Posterior vena cava (tissue), 2 donors: ENCODE results near the gene PEMT. TPM values are rescaled to one million over a fixed set of nuclear protein-coding genes. Genes with fewer than 3 reads are reported as not detected.
A peak's percentile ranks its signal among the peaks of the same experiment; 100 is the strongest.

Experiments
- DNase-seq: peaks from one replicate; pipeline ENCODE4 v3.0.0-alpha.2; 2020; ENCODE audit warnings: low spot score
- intact Hi-C, 2 donors: fragments of 100-400 bp; cut with DNase I; formaldehyde crosslinking; loops; one replicate each; pipeline versions ENCODE4 v1.14.1 to v1.14.2; 2022 to 2023
- total RNA-seq, 2 donors: library from RNA; stranded (reverse); fragmentation: NEBNext Ultra II Directional; extraction: Animal tissue kit (Norgen Biotek cat#: 25700); gene quantifications; one replicate each; pipeline ENCODE4 v1.2.1, GENCODE V29; 2021
- donor health status: DM: yes; HTN: yes; CAD: no.
- donor health status: DM: yes; HTN: yes; CAD: no.

Gene PEMT
- total RNA-seq, 2 donors from 2014 or later: 25.6 to 26.0 TPM

GRCh38 chr17:17523731-17524490 is 67.6 kb downstream of the PEMT start:
- intact Hi-C loops: loop anchor here in 1 of 2 donors (5.0 kb wide), 1 partner anchor 902 kb away; no protein-coding TSS in a partner anchor
- no peak for DNase-seq

GRCh38 chr17:17523001-17523730 is 68.3 kb downstream of the PEMT start:
- intact Hi-C loops: loop anchor here in 1 of 2 donors (5.0 kb wide), 1 partner anchor 901 kb away; no protein-coding TSS in a partner anchor
- no peak for DNase-seq

- no peak for DNase-seq
- intact Hi-C loops: loop anchor here in 1 of 2 donors (5.0 kb wide), 1 partner anchor 898 kb away; no protein-coding TSS in a partner anchor
Observed at GRCh38 chr17:17520599-17521232, 70.8 kb downstream of the PEMT start.

- intact Hi-C loops: loop anchor here in 1 of 2 donors (5.0 kb wide), 1 partner anchor 898 kb away; no protein-coding TSS in a partner anchor
- DNase-seq: no peak
Observed at GRCh38 chr17:17519886-17520285, 71.6 kb downstream of the PEMT start.

GRCh38 chr17:17518951-17519350 is 72.6 kb downstream of the PEMT start:
- intact Hi-C loops: no loop called here
- no peak for DNase-seq

GRCh38 chr17:17518014-17518413 is 73.5 kb downstream of the PEMT start:
- intact Hi-C loops: no loop called here
- DNase-seq: no peak

- intact Hi-C loops: no loop called here
- DNase-seq: no peak
Observed at GRCh38 chr17:17516941-17517720, 74.4 kb downstream of the PEMT start.

- intact Hi-C loops: no loop called here
- DNase-seq: no peak
Observed at GRCh38 chr17:17515934-17516930, 75.3 kb downstream of the PEMT start.

GRCh38 chr17:17514993-17515933 is 76.2 kb downstream of the PEMT start:
- intact Hi-C loops: no loop called here
- DNase-seq: no peak

- DNase-seq: peak; percentile 77
Observed at GRCh38 chr17:17514361-17514992, 77.0 kb downstream of the PEMT start.

DNA sequence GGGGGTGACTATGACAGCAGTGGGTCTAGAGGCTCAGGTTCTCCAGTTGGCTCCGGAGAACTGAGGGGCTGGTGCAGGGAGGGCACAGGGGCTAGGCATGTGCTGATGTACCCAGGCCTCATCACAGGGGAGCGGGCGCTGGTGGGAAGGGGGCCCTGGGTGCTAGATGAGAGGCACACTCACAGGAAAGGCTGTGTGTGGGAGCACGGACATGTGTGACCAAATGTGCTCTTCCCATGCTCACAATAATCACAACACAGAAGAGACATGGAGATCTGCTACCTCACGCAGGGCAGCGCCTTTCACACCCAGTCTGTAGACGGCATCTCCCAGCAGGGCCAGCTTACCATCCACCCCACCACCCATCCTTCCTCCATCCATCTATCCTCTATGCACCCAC is 77.9 kb downstream of the PEMT start:
- DNase-seq: peak; percentile 42
- intact Hi-C loops: no loop called here

More at GRCh38 chr17:17514361-17514992, 77.0 kb downstream of the PEMT start:
- intact Hi-C loops: no loop called here

- intact Hi-C loops: no loop called here
- peak; percentile 66 for DNase-seq
Observed at GRCh38 chr17:17512866-17513265, 78.6 kb downstream of the PEMT start.

DNA sequence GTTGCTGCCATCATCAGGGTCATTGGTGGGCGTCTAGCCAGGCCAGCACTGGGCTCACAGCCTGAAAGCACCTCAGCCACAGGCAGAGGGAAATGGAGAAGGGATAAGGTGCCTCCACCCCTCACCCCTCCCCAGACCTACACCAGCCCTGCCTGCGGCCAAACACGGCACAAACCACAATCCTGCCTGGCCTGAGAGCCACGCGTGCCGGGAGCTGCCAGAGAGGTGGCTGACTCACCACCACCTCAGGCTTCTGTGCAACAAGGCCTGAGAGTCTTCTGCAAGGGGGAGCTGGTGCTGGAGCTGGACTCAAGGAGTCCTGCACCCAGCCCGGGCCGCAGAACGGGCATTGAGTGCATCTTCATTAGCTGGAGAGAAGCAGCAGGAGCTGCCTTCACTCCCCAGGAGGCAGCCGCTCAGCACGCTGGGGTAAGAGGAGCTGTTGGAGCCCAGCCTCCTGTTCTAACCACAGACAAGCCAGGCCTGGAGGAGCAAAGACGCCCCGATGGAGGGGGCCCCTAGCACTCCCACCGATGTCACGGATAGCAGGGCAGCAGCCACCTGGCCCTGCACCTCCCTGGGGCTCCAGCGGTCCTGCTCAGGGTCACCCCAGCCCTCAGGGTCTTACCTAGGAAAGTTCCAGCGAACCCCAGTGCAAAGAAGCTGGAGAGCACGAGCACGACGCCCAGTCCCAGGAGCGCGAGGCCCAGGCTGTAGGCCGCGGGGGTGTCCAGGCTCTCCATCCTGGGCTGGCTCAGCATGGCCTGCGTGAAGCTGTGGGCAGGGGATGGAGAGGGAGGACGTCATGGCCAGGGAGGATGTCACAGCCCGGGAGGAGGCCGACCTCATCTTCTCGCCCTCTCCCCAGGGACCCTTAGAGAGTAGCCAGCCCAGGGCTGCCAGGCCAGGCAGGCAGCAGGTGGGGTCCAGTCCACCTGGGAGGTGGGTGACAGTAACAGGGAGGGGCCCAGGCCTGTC is 79.3 kb downstream of the PEMT start:
- DNase-seq: peak; percentile 80
- intact Hi-C loops: no loop called here

- intact Hi-C loops: no loop called here
Observed at GRCh38 chr17:17511293-17511741, 80.2 kb downstream of the PEMT start.

More at GRCh38 chr17:17511293-17511741, 80.2 kb downstream of the PEMT start:
- DNase-seq: peak; percentile 81
